CD4-positive, alpha-beta T cell (primary cell): ENCODE results near the gene CHPF2. TPM values are rescaled to one million over a fixed set of nuclear protein-coding genes. Genes with fewer than 3 reads are reported as not detected.

Experiments
- ATAC-seq: fragments of 200-7000 bp; cut with Tn5 transposase; one replicate; pipeline ENCODE4 v1.10.0; 2022; ENCODE audit warnings: mild to moderate bottlenecking; ENCODE audit not compliant: poor library complexity
- CTCF ChIA-PET: fragments of 350-600 bp; sonication (Branson Sonifier 250); formaldehyde crosslinking; loops from one replicate; lab custom pipeline; 2021; ENCODE audit warnings: antibody characterized with exemption, inconsistent platforms; lab: Charles Lee
- POLR2A ChIA-PET: fragments of 350-600 bp; sonication (Branson Sonifier 250); formaldehyde crosslinking; loops from one replicate; lab custom pipeline; 2021; ENCODE audit warnings: antibody characterized with exemption, inconsistent platforms; lab: Charles Lee
- DNase-seq, 14 experiments: peaks; one replicate each; pipeline ENCODE4 v3.0.0-alpha.2; 2013 to 2020; ENCODE audit warnings: mixed read lengths in 2 of 14
- H3K27ac ChIP-seq, 2 donors: one replicate each; pipeline versions ENCODE4 v1.5.1 to v1.7.0; 2013; ENCODE audit warnings: low read length in 2 of 2, low read depth in 1 of 2, mild to moderate bottlenecking in 1 of 2
- H3K27me3 ChIP-seq, 2 experiments: 1 replicate in 1 of 2; 2 replicates in 1 of 2; pipeline versions ENCODE4 v1.6.1 to v1.7.0; 2013; ENCODE audit warnings: low read length in 2 of 2, control low read depth in 1 of 2, mild to moderate bottlenecking in 1 of 2, moderate library complexity in 1 of 2; ENCODE audit not compliant: insufficient read depth in 2 of 2, control insufficient read depth in 1 of 2
- H3K36me3 ChIP-seq: one replicate; pipeline ENCODE4 v1.6.1; 2013; ENCODE audit warnings: low read length, control low read depth; ENCODE audit not compliant: insufficient read depth
- H3K4me1 ChIP-seq: one replicate; pipeline ENCODE4 v1.6.1; 2013; ENCODE audit warnings: low read length, control low read depth; ENCODE audit not compliant: insufficient read depth
- H3K4me3 ChIP-seq: one replicate; pipeline ENCODE4 v1.5.1; 2013; ENCODE audit warnings: mild to moderate bottlenecking, low read length, moderate library complexity
- H3K9me3 ChIP-seq, 2 experiments: 1 replicate in 1 of 2; 2 replicates in 1 of 2; pipeline versions ENCODE4 v1.6.1 to v1.7.0; 2013; ENCODE audit warnings: low read length in 2 of 2, mild to moderate bottlenecking in 2 of 2, control low read depth in 1 of 2, moderate library complexity in 1 of 2; ENCODE audit not compliant: control insufficient read depth in 1 of 2, insufficient read depth in 1 of 2
- H3K27ac Mint-ChIP-seq: one replicate; pipeline ENCODE4 v1.8.0; 2020; ENCODE audit warnings: mixed read lengths
- H3K27me3 Mint-ChIP-seq: one replicate; pipeline ENCODE4 v1.8.0; 2021; ENCODE audit warnings: mixed read lengths
- H3K36me3 Mint-ChIP-seq: one replicate; pipeline ENCODE4 v1.8.0; 2021; ENCODE audit warnings: low read depth, mixed read lengths
- H3K4me1 Mint-ChIP-seq: one replicate; pipeline ENCODE4 v1.8.0; 2021; ENCODE audit warnings: low read depth, mixed read lengths
- H3K4me3 Mint-ChIP-seq: one replicate; pipeline ENCODE4 v1.8.0; 2020; ENCODE audit warnings: mild to moderate bottlenecking, mixed read lengths
- H3K9me3 Mint-ChIP-seq: one replicate; pipeline ENCODE4 v1.8.0; 2020; ENCODE audit warnings: mixed read lengths
- CTCF ChIP-seq: fragments of 200-600 bp; IDR thresholded peaks from one replicate; pipeline ENCODE4 v1.8.0; 2022; ENCODE audit warnings: antibody characterized with exemption, mild to moderate bottlenecking
- intact Hi-C, 2 experiments: fragments of 100-400 bp; cut with DNase I in 1 of 2; cut with micrococcal nuclease in 1 of 2; formaldehyde crosslinking; loops; one replicate each; pipeline versions ENCODE4 v1.15.1 to v1.9.0; 2023 to 2025; cut with DNase I, micrococcal nuclease
- total RNA-seq, 174 experiments: library from RNA in 2 of 174; stranded (reverse) in 2 of 174; gene quantifications; one replicate each; pipeline ENCODE4 v1.2.3 and lab custom pipeline; 2021 to 2026

Gene CHPF2
- total RNA-seq, 2 experiments from 2014 or later, result 29.6 to 30.5 TPM

- peaks cover 62% of the 10 kb centered on the region for H3K36me3 ChIP-seq
- ChIA-PET CTCF (no interaction called here), POLR2A (interaction anchor here (1.4 kb wide), 1 partner anchor 13 kb away, joined by 7 read pairs; the partner anchor contains the start of gene ABCF2)
- no peak for TF ChIP-seq CTCF
- no peaks in the 10 kb centered on the region for H3K9me3 Mint-ChIP-seq
- H3K9me3 ChIP-seq, result no peaks in the 10 kb centered on the region
- no peaks in the 10 kb centered on the region for H3K4me1 Mint-ChIP-seq
- DNase-seq (no peak), ATAC-seq (no peak)
- H3K4me3 Mint-ChIP-seq, result no peak overlapping the region
- H3K27ac ChIP-seq, result no peak overlapping the region
- no peak overlapping the region for H3K4me3 ChIP-seq
- H3K4me1 ChIP-seq, result peaks cover 13% of the 10 kb centered on the region
- intact Hi-C loops, result no loop called here
- H3K36me3 Mint-ChIP-seq, result peaks cover 77% of the 10 kb centered on the region
- no peak overlapping the region for H3K27ac Mint-ChIP-seq
- H3K27me3 ChIP-seq, result no peaks in the 10 kb centered on the region
- H3K27me3 Mint-ChIP-seq, result no peaks in the 10 kb centered on the region
These were observed 18.5 kb upstream of the CHPF2 start for GRCh38 chr7:151213826-151214225.

GRCh38 chr7:151215396-151215795 is 16.9 kb upstream of the CHPF2 start:
- Histone ChIP-seq H3K9me3 (no peaks in the 10 kb centered on the region), H3K36me3 (peaks cover 77% of the 10 kb centered on the region), H3K4me3 (no peak overlapping the region), H3K27ac (no peak overlapping the region), H3K27me3 (no peaks in the 10 kb centered on the region), H3K4me1 (no peaks in the 10 kb centered on the region)
- POLR2A ChIA-PET, result no interaction called here
- CTCF ChIA-PET, result no interaction called here
- H3K4me1 Mint-ChIP-seq, result no peaks in the 10 kb centered on the region
- no peak overlapping the region for H3K4me3 Mint-ChIP-seq
- intact Hi-C loops, result no loop called here
- peaks cover 87% of the 10 kb centered on the region for H3K36me3 Mint-ChIP-seq
- H3K9me3 Mint-ChIP-seq, result no peaks in the 10 kb centered on the region
- DNase-seq (no peak), ATAC-seq (no peak)
- no peak overlapping the region for H3K27ac Mint-ChIP-seq
- H3K27me3 Mint-ChIP-seq, result no peaks in the 10 kb centered on the region
- no peak for TF ChIP-seq CTCF

- Histone ChIP-seq H3K4me1 (no peaks in the 10 kb centered on the region), H3K9me3 (no peaks in the 10 kb centered on the region), H3K36me3 (peaks cover 96% of the 10 kb centered on the region), H3K27ac (no peak overlapping the region), H3K4me3 (no peak overlapping the region), H3K27me3 (no peaks in the 10 kb centered on the region)
- H3K27me3 Mint-ChIP-seq, result no peaks in the 10 kb centered on the region
- POLR2A ChIA-PET, result interaction anchor here (0.8 to 1.3 kb wide), 2 partner anchors 9 to 25 kb away, joined by 3 to 4 read pairs; partner anchors contain the start of gene ABCF2
- TF ChIP-seq CTCF, result no peak
- no peaks in the 10 kb centered on the region for H3K9me3 Mint-ChIP-seq
- CTCF ChIA-PET, result no interaction called here
- no peak for DNase-seq
- no peak overlapping the region for H3K27ac Mint-ChIP-seq
- no peak for ATAC-seq
- H3K36me3 Mint-ChIP-seq, result peaks cover 91% of the 10 kb centered on the region
- H3K4me3 Mint-ChIP-seq, result no peak overlapping the region
- H3K4me1 Mint-ChIP-seq, result no peaks in the 10 kb centered on the region
- intact Hi-C loops, result no loop called here
These were observed 14.1 kb upstream of the CHPF2 start for GRCh38 chr7:151218170-151218569.
